Amygdala (tissue), 56 donors: ENCODE data around the gene XIRP1.

Experiments used
- DNase-seq, 56 donors: peaks; one replicate each; lab custom pipeline; 2025; lab: John Stamatoyannopoulos, UW

Gene XIRP1

DNA sequence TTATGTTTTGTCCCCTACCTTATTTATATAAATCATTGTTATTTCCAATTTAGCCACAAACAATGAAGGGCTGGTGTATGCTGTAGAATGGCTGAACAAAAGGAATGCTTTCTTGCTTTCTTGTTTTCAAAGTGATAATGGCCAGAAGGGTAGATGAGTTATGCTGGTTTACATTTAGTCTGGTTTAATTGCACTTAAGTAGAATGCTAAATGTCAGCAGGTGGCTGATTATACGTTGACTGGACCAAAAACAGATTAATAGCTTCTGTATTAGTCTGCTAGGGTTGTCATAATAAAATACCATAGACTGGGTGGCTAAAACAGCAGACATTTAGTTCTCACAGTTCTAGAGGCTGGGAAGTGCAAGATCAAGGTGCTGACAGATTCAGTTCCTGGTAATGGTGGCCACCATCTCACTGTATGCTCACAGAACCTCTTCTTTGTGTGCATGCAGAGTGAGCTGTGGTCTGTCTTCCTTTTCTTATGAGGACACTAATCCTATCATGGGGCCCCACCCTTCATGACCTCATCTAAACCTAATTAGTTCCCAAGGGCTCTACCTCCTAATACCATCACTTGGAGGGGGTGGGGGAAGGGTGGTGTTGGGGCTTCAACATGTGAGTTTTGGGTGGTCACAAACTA, 17.1 kb upstream of the XIRP1 start:
- DNase-seq: no peak

DNA sequence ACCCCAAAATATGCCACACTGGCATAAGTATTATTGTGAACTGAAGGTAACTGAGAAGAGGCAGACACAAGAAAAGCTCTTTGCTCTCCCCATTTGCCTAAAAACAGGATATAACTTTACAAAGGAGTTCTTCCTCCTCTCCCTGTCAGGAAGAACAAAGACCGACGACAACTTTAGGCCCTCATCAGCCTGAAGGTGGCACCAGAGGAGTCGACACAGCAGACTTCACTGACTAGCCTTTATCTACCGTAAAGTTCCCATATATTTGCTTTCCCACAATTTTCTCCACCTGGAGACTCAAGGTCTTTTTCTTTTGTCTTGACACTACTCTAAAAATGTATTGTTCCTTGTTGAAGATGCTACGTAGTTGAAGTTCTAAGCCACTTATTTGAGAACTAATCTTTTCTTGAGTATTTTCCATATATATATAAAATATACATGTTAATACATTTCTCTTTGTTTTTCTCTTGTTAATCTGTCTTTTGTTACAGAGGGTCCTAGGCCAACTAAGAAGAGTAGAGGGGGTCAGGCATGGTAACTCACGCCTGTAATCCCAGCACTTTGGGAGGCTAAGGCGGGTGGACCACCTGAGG, 16.2 kb upstream of the XIRP1 start:
- peak in 21 of 56 donors; percentile 12 to 62 (median 28) for DNase-seq

DNA sequence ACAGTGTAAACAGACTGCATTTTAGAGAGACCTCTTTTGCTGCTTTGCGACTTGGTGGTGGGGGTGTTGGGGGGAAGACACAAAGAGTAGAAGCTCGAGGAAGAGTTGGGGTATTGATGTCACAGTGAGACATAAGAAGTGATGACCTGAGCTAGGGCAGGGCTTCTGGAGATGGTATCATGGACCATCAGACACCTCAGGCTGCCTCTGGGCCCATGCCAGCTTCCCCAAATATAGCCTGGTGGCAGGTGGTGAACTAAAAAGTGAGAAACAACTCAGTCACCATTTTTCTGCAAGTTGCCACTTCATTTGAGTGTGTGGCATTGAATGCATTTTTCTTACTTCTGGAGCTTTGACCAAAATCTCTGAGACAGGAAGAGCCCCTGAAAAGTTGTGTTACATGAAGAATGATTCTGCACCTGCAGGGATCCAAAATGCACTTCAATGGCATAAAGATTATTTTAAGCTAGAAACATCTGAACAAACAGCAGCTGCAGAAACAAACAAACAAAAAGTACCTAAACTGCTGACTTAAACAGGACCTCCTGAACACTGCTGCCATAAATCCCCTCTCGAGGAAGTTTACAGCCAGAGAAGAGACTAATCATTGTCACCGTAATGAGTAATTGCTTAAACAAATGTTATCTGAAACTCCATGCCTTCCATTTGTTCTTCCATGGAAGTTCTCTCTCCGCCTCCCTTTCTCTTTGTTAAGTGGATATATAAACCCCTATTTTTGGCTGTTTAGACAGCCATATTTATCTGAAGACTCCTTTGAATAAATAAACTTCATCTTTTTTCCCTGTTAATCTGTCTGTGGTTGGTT, 15.2 kb upstream of the XIRP1 start:
- DNase-seq: no peak

DNA sequence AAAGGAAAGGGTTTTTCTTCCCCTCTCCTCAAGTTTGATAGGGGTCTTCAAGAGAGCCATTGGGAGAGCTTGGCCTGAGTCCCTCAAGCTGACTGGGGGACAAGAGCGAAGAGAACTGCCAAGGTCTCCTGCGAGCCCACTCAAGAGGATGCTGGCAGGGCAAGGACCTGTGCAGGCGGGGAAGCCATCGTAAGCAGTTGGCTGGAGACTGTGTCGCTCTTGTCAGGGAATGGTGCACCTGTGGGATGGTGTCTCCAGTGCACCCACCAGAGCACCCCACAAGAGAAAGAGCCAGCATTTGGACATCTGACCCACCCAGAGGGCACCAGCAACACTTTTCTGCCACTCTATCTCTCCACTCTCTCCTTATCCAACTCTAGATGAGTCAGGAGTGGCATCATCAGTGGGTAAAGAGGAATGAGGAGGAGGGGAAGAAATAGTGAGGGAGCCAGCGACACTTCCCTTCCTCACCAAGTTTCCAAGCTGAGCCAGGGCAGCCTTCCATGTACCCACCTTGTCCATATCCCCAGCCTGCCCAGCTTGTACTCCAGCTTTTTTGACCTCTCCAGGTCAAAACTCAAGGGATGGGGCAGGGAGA, 13.6 kb upstream of the XIRP1 start:
- no peak for DNase-seq

DNA sequence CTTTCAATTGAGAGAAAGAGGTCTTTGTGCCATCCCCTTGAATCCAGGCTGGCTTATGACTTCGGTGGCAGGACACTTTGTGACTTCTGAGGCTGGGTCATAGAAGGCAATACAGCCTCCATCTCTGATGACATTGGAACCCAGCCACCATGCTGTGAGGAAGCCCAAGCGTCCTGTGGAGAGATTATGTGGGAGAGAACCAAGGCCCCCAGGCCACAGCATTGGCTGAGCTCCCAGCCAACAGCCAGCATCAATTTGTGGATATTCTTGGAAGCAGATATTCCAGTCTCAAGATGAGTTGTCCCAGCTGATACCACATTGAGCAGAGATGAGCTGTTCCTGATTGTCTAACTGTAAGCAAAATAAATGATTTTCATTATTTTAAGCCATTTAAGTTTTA, 12.7 kb upstream of the XIRP1 start:
- no peak for DNase-seq

DNA sequence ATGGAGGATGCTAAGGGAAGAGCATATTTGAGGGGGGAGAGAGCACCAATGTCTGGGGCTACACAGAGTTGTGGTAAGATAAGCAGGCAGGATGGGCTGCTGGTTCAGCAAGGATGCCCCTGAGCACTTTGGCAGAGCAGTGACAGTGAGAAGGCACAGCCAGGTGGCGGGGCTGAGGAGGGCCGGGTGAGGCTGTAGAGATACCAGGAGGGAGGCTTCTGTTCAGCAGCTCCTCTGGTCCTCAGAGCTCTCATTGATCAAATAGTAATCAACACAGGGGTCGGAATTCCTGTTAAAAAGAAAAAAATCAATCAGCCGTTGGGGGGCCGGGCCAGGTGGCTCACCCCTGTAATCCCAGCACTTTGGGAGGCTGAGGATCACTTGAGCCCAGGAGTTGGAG, 11.5 kb upstream of the XIRP1 start:
- DNase-seq: no peak

DNA sequence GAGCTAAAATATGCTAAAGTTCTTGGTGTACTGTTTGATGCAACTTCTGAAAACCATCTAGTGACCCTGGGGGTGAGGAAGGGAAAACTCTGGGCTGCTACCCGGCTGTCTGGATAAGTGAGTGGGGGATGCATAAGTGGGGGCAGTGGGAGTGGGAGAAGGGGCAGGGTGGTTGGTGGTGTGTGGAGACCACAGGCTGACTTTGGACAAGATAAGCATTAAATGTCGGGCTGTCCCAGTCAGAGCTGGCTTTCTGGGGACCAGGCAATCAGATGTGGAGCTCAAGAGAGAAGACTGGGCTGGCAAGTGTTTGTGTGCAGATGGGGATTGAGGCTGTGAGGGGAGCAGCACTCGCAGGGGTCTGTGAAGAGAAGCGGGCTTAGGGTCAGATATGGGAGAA, 11.0 kb upstream of the XIRP1 start:
- no peak for DNase-seq

DNA sequence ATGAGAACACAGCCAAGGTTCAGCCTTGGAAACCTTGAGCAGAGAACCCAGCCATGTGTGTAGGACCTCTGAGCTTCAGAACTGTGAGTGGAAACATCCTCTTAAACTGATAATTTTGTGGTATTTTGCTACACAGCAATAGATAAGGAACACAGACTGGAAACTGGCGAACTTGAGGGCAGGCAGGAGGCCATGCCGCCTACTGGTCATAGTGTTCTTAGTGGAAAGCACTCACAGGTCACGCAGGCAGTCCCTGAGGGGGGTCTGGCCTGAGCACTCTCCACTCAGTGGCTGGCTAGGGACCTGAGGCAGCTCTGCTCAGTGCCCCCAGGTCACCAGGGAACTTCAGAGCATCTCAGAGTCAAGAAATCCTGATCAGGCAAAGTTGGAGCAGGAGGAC, 9.7 kb upstream of the XIRP1 start:
- no peak for DNase-seq

DNA sequence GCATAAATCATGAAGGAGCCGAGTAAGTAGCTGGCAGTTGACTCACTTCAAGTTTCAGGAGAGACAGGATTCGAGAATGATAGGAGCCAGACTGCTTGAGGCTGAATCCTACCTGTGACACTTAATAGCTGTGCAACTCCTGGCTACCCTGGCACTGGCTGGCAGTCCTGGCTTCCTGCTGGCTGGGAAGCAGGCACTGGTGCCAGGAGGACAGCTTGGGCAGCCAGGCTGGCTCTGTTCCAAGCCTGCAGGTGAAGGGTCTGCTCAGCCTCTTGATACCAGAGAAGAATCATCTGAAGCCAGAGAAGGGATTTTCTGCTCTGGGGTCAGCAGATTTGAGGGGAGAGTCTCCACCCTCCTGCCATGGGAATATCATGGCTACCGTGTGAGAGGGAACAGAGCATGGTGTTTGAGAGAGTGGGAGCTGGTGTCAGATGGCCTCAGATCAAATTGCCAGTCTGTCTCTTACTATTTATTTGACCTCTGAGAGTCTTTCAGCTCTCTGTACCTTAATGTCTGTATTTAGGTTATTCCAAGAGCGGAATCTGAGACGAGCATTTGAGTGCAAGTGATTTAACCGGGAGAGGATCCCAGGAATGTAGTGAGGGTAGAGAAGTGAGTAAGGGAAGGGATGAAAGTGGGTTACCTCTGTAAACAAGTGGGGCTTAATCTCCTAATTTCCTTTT, 4.4 kb upstream of the XIRP1 start:
- no peak for DNase-seq

DNA sequence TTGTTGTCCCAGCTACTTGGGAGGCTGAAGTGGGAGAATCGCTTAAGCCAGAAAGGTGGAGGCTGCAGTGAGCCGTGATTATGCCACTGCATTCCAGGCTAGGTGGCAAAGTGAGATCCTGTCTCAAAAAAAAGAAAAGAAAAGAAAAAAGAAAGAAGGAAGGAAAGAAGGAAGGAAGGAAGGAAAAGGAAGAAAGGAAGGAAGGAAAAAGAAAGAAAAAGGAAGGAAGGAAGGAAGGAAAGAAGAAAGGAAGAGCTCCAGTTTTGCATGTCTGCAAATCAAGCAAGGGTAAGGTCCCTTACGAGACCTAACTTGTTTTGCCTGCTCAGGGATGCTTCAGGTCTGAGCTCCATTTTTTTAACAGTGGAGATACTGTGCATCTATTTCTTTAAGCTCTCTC, 3.6 kb upstream of the XIRP1 start:
- no peak for DNase-seq

DNA sequence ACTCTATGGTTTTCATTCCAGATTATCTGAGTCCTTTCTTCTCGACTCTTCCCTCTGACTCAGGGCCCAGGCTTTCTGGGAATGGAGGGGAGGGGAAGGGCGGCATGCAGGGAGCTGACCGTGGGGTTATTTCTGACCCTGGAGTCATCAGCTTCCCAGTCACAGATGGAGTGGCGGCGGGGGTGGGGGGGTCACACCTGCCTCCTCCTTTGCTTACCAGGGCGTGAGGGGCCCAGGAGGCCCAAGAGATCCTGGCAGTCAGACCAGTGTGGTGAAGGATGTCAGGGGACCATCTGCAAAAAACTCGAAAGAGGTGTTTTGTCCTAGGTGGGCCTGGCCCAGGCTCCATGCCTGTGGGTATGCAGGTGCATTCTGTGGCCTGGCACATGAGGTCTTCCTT, 996 bp upstream of the XIRP1 start:
- no peak for DNase-seq

DNA sequence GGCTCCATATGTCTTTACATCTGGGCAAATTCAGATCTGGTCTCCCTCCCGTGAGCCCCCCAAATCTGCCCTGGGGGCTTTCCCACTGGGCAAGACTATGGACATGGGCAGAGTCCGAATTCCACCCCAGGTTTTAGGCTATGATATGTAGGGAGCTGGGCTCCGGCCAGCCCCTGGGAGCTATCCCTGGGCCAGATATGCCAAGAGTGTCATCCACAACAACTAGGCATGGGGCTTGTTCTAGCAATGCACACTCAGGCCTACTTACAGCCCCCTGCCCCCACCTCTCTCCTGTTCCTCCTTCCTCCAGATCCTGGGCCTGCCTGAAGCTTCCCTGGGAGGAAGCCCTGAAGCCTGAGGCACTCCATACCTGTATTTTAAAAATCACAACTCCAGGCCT, 622 bp downstream of the XIRP1 start:
- no peak for DNase-seq

DNA sequence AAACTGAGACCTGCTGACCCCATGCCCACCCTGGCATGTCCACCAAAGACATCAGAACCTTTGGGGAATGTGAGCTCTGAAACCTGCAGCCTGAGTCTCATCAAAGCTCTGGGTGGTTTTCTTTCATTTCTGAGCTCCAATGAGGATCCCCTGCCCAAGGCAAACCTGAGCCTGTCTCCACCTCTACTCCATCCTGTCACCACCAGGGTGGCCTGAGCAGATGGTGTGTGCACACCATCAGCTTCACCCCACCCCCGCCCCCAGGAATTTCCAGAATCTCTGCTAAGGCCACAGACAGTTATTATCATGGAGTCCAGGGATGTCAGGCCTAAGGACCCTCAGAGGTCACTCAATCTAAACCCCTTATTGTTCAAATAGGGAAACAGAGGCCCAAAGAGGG, 1.3 kb downstream of the XIRP1 start:
- DNase-seq: no peak

DNA sequence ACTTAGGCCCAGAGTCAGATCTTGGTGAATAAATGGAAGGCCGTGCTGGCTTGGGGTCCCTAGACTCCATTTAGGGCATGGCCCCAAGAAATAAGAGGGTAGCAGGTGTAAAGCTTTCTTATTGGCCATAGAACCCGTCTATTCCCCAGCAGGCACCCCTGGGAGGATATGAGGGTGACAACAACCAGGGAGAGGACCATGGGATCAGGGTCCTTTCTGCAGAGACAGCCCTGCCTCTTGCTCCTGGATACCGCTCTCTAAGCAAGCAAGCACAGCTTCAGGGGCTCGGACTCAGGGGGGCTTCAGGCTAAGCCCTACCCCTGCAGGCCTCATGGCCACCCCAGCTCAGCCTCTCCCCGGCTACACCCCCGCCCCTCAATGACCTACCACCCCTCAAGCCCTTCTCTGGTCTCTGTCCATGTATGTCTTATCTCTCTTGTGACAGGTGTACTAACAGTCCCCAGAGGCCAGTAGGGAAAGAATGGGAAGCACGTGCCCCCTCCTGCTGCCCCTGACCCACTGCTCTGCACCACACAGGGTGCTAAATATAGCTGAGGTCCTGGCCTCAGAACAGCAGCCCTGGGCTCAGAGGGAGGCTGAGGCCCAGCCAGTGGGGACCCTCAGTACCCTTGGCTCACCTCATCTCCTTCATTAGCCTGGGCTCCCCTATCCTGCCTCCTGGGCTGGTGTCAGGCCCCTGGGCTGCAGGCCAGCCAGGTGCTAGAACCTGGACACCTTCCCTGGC, 1.9 kb downstream of the XIRP1 start:
- DNase-seq: no peak

DNA sequence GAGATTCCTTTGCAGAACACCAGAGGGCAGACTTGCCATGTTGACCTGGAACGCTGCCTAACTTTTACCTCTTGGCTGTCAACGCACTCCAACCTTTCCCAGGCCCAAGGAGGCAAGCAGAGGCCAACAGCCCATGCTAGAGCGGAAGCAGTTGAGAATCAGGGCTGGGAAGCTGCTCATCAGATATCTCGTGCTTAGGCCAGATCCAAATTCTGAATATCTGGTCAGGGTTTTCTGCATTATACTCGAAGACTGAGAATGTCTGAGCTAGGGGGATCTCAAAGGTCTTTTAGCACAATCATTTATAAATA, 2.5 kb downstream of the XIRP1 start:
- DNase-seq: peak in 30 of 56 donors; percentile 14 to 73 (median 34)

DNA sequence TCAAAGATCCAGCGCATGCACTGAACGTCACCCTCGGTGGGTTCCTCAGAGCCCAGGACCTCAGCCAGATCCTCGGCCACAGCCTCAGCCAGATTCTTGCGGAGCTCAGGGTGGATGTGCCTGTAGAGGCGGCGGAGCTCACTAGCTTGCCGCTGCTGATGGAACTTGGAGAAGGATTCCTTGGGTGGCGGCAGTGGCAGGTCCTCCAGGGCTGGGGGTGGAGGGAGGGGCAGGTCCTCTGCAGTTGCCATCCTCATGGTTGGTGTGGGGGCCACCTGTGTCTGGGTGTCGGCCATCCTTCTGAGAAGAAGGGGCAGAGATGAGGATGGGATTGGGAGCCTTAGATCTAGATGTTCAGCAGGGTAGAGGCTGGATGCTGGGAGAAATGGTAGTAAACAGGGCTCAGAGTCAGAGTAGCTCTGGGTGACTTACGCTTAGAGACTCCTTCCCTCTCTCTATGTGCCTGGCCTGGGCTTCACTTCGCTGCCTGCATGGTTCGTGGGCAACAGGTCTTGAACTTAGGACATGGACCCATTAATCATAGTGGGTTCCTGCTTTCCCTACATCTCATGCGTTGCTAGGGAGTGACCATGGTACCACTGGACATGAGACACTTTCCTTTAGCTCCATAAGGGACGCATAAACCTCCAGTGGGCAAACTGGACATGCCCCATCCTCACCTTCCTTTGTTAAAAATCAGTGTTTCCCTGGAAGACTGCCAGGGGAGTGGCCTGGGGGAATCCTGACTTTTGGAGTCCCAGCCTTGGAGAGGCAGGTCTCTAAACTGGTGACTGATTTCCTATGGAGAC, 3.0 kb downstream of the XIRP1 start:
- peak in 4 of 56 donors; percentile 20 to 30 (median 22) for DNase-seq

DNA sequence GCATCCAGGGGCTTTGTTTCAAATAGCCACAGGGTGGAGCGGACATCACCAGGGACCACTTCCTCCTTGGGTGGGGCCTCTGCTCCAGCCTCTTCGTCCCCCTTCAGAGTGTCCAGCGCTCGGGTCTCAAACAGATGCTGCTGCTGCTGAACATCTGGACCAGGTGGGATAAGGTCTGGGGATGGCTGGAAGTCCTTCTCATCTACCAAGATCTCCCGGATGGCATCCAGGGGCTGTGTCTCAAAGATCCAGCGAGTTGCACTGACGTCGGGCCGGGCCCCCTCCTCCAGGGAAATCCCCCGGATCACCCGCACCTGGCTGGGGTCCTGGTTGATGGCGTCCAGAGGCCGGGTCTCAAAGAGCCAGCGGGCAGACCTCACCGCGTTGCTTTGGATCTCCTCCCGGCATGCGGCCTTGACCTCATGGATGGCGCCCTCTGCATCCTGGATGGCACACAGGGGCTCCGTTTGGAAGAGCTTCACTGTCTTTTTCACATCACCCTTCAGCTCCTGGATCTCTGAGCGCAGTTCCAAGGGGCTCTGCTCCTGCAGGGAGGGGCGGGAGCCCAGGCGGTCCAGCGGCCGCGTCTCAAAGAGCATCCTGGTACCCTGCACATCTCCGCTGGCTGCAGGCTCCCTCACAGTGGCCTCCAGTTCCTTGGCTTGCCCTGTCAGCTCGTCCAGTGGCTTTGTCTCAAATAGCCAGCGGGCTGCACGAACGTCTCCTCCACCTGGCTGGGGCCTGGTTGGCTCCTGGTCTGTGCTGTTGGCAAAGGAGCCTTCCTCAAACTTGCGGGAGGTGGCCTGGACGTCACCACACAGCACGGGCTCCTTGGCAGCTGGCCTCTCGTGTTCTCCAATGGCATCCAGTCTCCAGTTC, 3.9 kb downstream of the XIRP1 start:
- DNase-seq: no peak

DNA sequence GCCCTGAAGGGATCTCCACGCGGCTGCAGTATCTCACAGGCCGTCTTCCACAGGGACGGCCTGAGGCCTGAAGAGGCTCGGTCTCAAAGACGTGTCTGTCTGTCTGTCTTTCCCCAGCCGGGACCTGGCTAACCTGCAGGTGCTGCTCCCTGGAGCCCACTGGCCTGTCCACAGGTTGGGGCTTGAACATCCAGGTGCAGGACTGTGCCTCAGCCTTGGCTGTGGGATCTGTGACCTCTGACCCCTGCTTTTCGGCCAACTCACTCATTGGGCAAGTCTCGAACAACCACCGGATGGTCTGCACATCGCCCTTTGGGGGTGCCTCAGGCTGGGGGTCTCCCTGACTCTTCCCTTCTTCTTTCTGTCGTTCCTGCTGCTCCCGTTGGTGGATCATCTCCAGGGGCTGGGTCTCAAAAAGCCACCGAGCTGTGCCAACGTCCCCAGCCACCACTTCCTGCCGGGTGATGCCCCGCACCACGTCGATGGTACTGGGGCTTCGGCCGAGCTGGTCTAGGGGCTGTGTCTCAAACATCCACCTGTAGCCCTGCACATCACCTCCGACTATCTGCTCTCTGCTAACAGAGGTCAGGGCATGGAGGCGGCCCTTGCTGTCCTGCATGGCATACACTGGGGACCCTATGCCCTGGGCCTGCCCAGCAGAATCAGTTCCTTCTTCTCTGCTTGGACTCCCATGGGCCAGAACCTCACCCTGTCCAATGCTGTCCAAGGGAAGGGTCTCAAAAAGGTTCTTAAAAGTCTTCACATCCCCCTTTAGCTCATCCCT, 4.8 kb downstream of the XIRP1 start:
- no peak for DNase-seq
